Adrenal gland (tissue), 5 donors: ENCODE data around the gene FUT4.

Experiments used
- CTCF ChIP-seq, 6 experiments: fragments of 450-650 bp in 4 of 6; fragments of 200-600 bp in 2 of 6; sonication (generic) in 1 of 6; IDR thresholded peaks; 1 replicate in 5 of 6; 2 replicates in 1 of 6; pipeline versions ENCODE4 v1.5.1 to v1.8.0; 2016 to 2021; ENCODE audit warnings: antibody characterized with exemption in 6 of 6, mild to moderate bottlenecking in 2 of 6, moderate library complexity in 1 of 6
- POLR2A ChIP-seq, 2 donors: fragments of 450-650 bp; IDR thresholded peaks; one replicate each; pipeline ENCODE4 v1.6.1; 2017; ENCODE audit warnings: antibody characterized with exemption in 2 of 2, mild to moderate bottlenecking in 2 of 2, moderate library complexity in 1 of 2
- donor health status: DM: no; HTN: no; CAD: no.

DNA sequence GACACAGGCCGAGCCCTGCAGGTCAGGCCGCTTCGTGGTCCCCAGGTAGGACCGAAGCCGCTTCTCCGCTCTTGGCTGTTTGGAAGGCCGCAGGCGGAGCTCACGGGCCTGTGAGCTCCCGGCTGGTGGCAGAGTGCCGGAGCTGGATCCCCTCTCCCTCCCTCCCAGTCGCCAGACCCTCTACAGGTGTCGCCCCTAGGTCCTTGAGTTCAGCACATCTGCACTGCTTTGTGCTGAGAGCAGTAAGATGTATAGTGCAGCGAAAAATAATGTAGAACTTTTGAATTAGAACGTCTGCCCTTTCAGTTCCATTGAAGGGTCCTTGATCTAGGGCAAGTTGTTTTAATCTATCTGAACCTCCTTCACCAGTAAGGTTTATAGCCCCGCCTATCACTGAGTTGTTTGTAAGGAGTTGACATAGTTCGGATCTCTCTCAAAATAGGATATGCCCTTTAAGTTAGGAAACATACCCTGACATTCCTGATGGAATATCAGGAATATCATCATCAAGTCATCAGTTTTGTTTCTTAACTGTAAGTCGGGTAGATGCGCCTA lies 49.5 kb upstream of the FUT4 start:
- TF ChIP-seq CTCF (IDR thresholded peaks at IDR 0.05) (no peak), POLR2A (IDR thresholded peaks at IDR 0.05) (peak in 1 of 2 donors; percentile 21)
